ENCODE data around the gene PNPLA2.

PNPLA2 gene

GRCh38 chr11:856397-856796 lies 37.7 kb downstream of the PNPLA2 start:
- in situ Hi-C loops (cut with MboI; ENCODE audit: low sequenced_read_pairs): loop anchor here (25.0 kb wide), 1 partner anchor 181 kb away; the partner anchor contains the start of gene MUC6

GRCh38 chr11:858053-858761 lies 39.5 kb downstream of the PNPLA2 start:
- in situ Hi-C loops (cut with MboI; ENCODE audit: low sequenced_read_pairs): loop anchor here (25.0 kb wide), 1 partner anchor 179 kb away; the partner anchor contains the start of gene MUC6

DNA sequence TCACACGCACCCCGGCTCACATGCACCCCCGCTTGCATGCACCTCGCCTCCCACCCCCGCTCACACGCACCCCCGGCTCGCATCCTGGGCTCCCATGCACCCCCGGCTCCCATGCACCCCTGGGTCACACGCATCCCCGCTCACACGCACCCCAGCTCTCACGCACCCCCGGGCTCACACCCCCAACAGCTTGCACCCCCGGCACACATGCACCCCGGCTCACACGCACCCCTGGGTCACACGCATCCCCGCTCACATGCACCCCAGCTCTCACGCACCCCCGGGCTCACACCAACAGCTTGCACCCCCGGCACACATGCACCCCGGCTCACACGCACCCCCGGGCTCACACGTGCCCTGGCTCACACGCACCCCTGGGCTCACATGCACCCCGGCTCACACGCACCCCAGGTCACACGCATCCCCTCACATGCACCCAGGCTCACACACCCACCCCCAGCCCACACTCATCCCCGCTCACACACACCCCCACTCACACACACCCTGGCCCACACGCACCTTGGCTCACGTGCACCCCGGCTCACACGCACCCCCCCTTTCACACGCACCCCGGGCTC lies 40.1 kb downstream of the PNPLA2 start:
- in situ Hi-C loops (cut with MboI; ENCODE audit: low sequenced_read_pairs): loop anchor here (25.0 kb wide), 1 partner anchor 178 kb away; the partner anchor contains the start of gene MUC6

DNA sequence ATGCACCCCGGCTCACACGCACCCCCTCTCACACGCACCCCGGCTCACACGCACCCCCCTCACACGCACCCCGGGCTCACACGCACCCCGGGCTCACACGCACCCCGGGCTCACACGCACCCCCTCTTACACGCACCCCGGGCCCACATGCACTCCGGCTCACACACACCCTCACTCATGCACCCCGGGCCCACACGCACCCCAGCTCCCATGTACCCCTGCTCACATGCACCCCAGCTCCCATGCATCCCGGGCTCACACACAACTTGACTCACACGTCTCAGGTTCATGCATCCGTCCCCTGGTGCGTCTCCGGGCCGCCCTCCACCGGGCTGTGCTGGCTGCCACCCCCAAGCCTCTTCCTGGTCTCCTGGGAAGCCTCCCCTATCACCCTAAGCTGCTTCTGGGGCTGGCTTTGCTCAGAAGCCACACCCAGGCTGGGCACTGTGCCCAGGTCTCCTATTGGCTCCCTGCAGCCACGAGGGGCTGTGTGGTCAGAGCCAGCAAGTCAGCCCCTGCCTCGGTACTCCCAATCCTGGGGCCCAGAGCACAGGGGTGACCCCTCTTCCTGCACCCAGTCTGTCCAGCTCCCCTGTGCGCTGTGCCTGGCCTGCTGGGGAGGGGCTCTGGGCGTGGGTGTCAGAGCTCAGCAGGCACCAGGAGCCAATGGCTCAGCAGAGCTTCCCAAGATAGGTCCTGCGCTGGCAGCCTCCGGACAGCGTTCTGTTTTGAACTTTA lies 40.8 kb downstream of the PNPLA2 start:
- in situ Hi-C loops (cut with MboI; ENCODE audit: low sequenced_read_pairs): loop anchor here (25.0 kb wide), 1 partner anchor 178 kb away; the partner anchor contains the start of gene MUC6

GRCh38 chr11:860234-861104 lies 41.8 kb downstream of the PNPLA2 start:
- in situ Hi-C loops (cut with MboI; ENCODE audit: low sequenced_read_pairs): loop anchor here (25.0 kb wide), 1 partner anchor 177 kb away; the partner anchor contains the start of gene MUC6

DNA sequence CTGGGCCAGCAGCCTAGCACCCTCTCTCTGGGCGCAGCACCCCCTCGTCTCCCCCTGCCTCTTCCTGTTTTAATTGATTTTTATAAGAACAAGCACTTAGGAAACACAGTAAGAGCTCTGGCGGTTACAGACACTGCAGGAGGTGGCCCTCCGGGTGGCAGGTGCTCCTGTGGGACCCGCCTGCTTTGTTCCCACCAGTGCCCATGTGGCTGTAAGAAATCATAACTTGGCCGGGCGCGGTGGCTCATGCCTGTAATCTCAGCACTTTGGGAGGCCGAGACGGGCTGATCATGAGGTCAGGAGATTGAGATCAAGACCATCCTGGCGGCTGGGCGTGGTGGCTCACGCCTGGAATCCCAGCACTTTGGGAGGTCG lies 42.4 kb downstream of the PNPLA2 start:
- in situ Hi-C loops (cut with MboI; ENCODE audit: low sequenced_read_pairs): loop anchor here (25.0 kb wide), 1 partner anchor 176 kb away; the partner anchor contains the start of gene MUC6

- in situ Hi-C loops (cut with MboI; ENCODE audit: low sequenced_read_pairs): loop anchor here (25.0 kb wide), 1 partner anchor 175 kb away; the partner anchor contains the start of gene MUC6
These were observed 43.5 kb downstream of the PNPLA2 start for GRCh38 chr11:862081-862661.

DNA sequence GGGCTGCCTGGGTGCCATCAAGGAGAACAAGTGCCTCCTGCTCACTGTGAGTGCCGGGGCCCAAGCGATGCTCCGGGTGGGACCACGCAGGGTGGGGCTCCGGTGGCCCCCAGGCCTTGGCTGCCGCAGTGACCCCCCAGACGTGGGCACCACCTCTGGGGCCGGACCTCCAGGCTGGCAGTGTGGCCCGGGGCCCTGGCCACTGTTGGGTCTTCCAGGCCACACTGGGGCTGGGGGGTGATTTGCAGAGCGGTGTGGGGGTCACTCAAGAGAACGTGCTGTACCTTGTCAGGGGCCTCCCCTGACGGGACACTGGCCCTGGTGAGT lies 43.9 kb downstream of the PNPLA2 start:
- in situ Hi-C loops (cut with MboI; ENCODE audit: low sequenced_read_pairs): loop anchor here (25.0 kb wide), 1 partner anchor 175 kb away; the partner anchor contains the start of gene MUC6

DNA sequence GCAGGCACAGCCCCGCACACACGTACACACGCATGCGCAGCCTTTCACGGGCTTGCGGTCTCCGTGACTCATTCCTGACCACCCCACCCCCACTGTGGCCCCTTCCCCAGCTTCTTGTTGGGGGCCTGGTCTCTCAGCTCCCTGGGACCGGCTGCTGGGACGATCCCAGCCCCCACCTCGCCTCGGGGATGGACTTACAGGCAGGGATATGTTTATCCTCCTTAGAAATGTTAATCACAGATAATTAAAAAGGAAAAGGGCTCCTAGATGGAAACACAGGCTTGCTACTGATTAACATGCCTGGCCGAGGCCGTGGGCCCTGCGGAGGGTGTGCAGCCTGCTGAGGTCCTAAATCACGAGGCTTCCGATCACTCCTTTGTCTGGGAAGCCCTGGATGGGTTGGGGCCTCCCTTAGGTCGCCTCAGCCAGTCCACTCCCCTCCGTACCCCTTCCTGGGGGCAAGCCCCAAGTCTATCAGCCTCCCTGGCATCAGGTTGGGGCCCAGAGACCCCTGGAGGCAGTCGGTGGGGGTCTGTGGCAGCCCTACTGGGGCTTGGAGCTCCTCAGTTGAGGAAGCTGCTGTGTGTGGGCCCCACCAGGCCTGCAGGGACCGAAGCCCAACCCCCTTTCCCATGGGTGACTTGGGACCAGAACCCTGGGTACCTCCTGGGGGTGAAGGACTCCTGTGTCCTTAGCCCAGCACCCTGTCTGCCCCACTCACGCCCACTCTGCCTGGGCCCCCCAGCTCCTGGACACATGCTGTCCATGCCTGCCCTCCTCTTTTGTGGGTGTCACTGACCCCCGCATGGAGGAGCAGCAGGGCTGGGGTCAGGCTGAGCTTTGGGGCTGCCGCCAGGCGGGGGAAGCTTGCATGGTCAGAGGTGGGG lies 44.6 kb downstream of the PNPLA2 start:
- in situ Hi-C loops (cut with MboI; ENCODE audit: low sequenced_read_pairs): loop anchor here (25.0 kb wide), 1 partner anchor 174 kb away; the partner anchor contains the start of gene MUC6

DNA sequence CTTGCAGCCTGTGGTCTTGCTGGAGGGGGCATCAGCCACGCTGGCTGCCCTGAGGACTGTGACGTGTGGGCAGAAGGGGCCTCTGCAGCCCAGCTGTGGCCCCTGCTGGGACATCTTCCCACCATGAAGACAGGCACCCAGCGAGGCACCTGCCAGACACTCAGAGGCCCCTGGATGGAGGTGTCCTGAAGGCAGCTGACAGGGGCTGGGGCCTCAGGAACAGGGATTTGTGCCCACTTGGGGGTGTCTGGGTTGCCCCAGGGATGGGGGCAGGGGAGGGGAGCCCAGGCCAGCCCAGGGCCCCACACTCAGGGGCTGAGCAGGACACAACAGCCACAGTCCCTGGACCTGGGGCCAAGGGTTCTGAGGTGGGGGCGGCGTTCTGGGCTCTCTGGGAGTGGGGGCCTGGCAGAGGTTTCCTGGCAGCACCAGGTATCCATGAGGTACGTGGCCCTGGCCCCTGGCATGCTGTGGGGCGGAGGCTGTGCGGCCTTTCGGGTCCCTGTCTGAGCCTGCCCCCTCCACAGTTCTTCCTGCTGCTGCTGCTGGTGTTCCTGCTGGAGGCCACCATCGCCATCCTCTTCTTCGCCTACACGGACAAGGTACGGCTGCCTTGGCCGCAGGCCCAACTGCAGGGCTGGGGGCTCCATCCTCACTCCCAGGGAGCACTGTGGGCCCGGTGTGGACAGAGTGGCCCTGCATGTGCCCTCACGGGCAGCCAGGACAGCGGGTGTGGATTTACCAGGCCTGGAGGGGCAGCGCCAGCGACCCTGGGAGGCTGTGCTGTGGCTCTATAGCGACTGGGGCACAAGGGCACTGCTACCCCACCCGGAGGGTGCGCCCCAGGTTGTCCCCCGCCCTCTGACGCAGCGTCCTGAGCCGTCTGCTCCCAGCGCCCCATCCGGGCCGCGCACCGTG lies 45.5 kb downstream of the PNPLA2 start:
- in situ Hi-C loops (cut with MboI; ENCODE audit: low sequenced_read_pairs): loop anchor here (25.0 kb wide), 1 partner anchor 173 kb away; the partner anchor contains the start of gene MUC6

DNA sequence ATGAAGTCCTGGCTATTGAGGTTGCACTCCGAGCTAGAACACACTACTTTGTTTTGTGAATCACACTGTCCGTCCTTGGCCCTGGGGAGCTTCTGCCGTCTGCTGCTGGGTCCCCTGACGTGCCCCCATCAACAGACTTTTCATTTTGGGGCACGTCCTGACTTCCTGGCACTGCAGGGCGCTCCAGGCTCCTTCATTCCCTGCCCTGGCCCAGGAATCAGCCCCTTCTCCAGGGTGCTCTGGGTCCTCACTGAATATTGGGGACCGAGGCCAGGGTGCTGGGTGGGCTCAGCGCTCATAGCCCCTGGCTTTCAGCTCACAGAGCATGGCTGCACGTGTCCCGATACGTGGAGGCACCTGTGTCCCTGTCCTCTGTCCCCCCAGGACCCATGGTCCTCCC lies 46.2 kb downstream of the PNPLA2 start:
- in situ Hi-C loops (cut with MboI; ENCODE audit: low sequenced_read_pairs): loop anchor here (25.0 kb wide), 1 partner anchor 172 kb away; the partner anchor contains the start of gene MUC6

- in situ Hi-C loops (cut with MboI; ENCODE audit: low sequenced_read_pairs): loop anchor here (25.0 kb wide), 1 partner anchor 172 kb away; the partner anchor contains the start of gene MUC6
These were observed 47.0 kb downstream of the PNPLA2 start for GRCh38 chr11:865462-866430.

GRCh38 chr11:866481-866880 lies 47.8 kb downstream of the PNPLA2 start:
- in situ Hi-C loops (cut with MboI; ENCODE audit: low sequenced_read_pairs): loop anchor here (25.0 kb wide), 1 partner anchor 171 kb away; the partner anchor contains the start of gene MUC6

DNA sequence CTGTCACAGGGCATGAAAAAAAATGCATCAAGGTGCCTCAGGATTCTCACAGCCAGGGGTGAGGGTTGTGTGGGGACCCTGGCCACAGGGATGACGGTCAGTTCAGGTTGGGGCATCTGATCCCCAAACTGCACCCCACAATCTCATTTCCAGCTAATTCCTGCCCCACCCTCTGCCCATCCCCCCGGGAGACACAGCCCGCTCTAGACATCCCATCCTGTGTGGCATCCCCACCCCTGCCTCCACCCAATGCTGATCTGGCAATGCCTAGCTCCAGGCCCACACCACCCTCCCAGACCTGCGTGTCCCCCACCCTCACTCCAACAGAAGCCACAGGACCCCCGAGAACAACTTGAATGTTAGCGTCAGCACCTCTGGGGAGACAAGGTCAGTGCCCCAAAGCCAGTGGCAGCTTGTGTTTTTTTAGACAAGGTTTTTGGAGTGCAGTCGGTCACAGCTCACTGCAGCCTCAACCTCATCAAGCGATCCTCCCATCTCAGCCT lies 49.2 kb downstream of the PNPLA2 start:
- in situ Hi-C loops (cut with MboI; ENCODE audit: low sequenced_read_pairs): loop anchor here (25.0 kb wide), 1 partner anchor 169 kb away; the partner anchor contains the start of gene MUC6

- in situ Hi-C loops (cut with MboI; ENCODE audit: low sequenced_read_pairs): loop anchor here (25.0 kb wide), 1 partner anchor 169 kb away; the partner anchor contains the start of gene MUC6
These were observed 49.7 kb downstream of the PNPLA2 start for GRCh38 chr11:868394-868793.

GRCh38 chr11:868802-869201 lies 50.1 kb downstream of the PNPLA2 start:
- in situ Hi-C loops (cut with MboI; ENCODE audit: low sequenced_read_pairs): loop anchor here (25.0 kb wide), 1 partner anchor 168 kb away; the partner anchor contains the start of gene MUC6
